ENCODE measurements around the gene ACTR1B.
A peak's percentile ranks its signal among the peaks of the same experiment; 100 is the strongest.
"Not testable (repeated sequence)": the region's sequence is repeated elsewhere in the genome, so short reads cannot be mapped to it uniquely, and the experiment has no call there.

The ACTR1B gene

GRCh38 chr2:97688062-97688827 is 24.4 kb upstream of the ACTR1B start:
- no peak for DNase-seq

- DNase-seq = not testable (repeated sequence)
Measured at GRCh38 chr2:97687235-97687634, 23.4 kb upstream of the ACTR1B start.

- no peak for DNase-seq
Measured at GRCh38 chr2:97678298-97678697, 14.5 kb upstream of the ACTR1B start.

- DNase-seq = no peak
Measured at GRCh38 chr2:97677480-97677879, 13.6 kb upstream of the ACTR1B start.

GRCh38 chr2:97676620-97677019 is 12.8 kb upstream of the ACTR1B start:
- DNase-seq = no peak

GRCh38 chr2:97675430-97676113 is 11.7 kb upstream of the ACTR1B start:
- DNase-seq = no peak

GRCh38 chr2:97673915-97674283 is 10.1 kb upstream of the ACTR1B start:
- no peak for DNase-seq

- DNase-seq = peak; percentile 3
Measured at GRCh38 chr2:97673182-97673914, 9.5 kb upstream of the ACTR1B start.

- not testable (repeated sequence) for DNase-seq
Measured at GRCh38 chr2:97672606-97673140, 8.8 kb upstream of the ACTR1B start.

- DNase-seq = no peak
Measured at GRCh38 chr2:97671526-97671925, 7.7 kb upstream of the ACTR1B start.

GRCh38 chr2:97670471-97670870 is 6.6 kb upstream of the ACTR1B start:
- no peak for DNase-seq

- DNase-seq = no peak
Measured at GRCh38 chr2:97669448-97669847, 5.6 kb upstream of the ACTR1B start, which contains the start of gene C2orf92. Gene C2orf92, plus strand, starts transcription at chr2:97669713. Its CDS starts 76 bp downstream, at chr2:97669789.

- DNase-seq = no peak
Measured at GRCh38 chr2:97664636-97664970, 759 bp upstream of the ACTR1B start.

GRCh38 chr2:97663626-97663961 is 250 bp downstream of the ACTR1B start:
- DNase-seq = no peak

GRCh38 chr2:97662895-97663625 is 784 bp downstream of the ACTR1B start:
- peak; percentile 86 for DNase-seq

- no peak for DNase-seq
Measured at GRCh38 chr2:97662386-97662894, 1.4 kb downstream of the ACTR1B start.

GRCh38 chr2:97661927-97662326 is 1.9 kb downstream of the ACTR1B start:
- DNase-seq = no peak

GRCh38 chr2:97660775-97661389 is 3.0 kb downstream of the ACTR1B start:
- DNase-seq = no peak

- no peak for DNase-seq
Measured at GRCh38 chr2:97660044-97660774, 3.6 kb downstream of the ACTR1B start.

- no peak for DNase-seq
Measured at GRCh38 chr2:97659256-97660043, 4.4 kb downstream of the ACTR1B start.

GRCh38 chr2:97658691-97659157 is 5.1 kb downstream of the ACTR1B start:
- no peak for DNase-seq
